Measurements from ENCODE around the gene MICAL2. TPM values are rescaled to one million over a fixed set of nuclear protein-coding genes. Genes with fewer than 3 reads are reported as not detected.

The MICAL2 gene
- total and polyA plus RNA-seq, 8 donors, result 4.8 to 38.8 (median 26.5) TPM

- no peaks in the 10 kb centered on the region for H3K36me3 ChIP-seq
Observed at GRCh38 chr11:12106501-12106900, 3.9 kb upstream of the MICAL2 start.

GRCh38 chr11:12108875-12109453 lies 1.4 kb upstream of the MICAL2 start:
- FAIRE-seq (no peak), DNase-seq (no peak), ATAC-seq (no peak)
- Histone ChIP-seq H3K36me3 (no peaks in the 10 kb centered on the region), H3K9me3 (no peaks in the 10 kb centered on the region), H3K27me3 (no peaks in the 10 kb centered on the region), H3K4me3 (no peak overlapping the region), H3K4me1 (no peaks in the 10 kb centered on the region), H3K27ac (no peak overlapping the region)
- intact Hi-C loops (cut with DNase I), result no loop called here
- TF ChIP-seq CTCF (IDR thresholded peaks at IDR 0.05), result no peak
- 89 to 94% methylated on average over 2 of the region's 2 CpGs for WGBS, 2 donors

More at GRCh38 chr11:12106501-12106900, 3.9 kb upstream of the MICAL2 start:
- H3K27ac ChIP-seq, result no peak overlapping the region
- no peaks in the 10 kb centered on the region for H3K9me3 ChIP-seq
- H3K4me3 ChIP-seq, result no peak overlapping the region
- DNase-seq (no peak), FAIRE-seq (no peak), ATAC-seq (no peak)
- 72 to 78% methylated on average over 5 of the region's 5 CpGs for WGBS, 2 donors
- no peak for TF ChIP-seq CTCF (IDR thresholded peaks at IDR 0.05)
- intact Hi-C loops (cut with DNase I), result no loop called here
- no peaks in the 10 kb centered on the region for H3K4me1 ChIP-seq
- no peaks in the 10 kb centered on the region for H3K27me3 ChIP-seq

GRCh38 chr11:12109591-12110196 lies 696 bp upstream of the MICAL2 start:
- Histone ChIP-seq H3K9me3 (no peaks in the 10 kb centered on the region), H3K4me1 (no peaks in the 10 kb centered on the region), H3K36me3 (no peaks in the 10 kb centered on the region), H3K27me3 (no peaks in the 10 kb centered on the region), H3K4me3 (peak overlapping the region; percentile 78 to 84 (median 81)), H3K27ac (peak overlapping the region in 1 of 4 donors; percentile 46)
- TF ChIP-seq CTCF (IDR thresholded peaks at IDR 0.05), result no peak
- DNase-seq (no peak), FAIRE-seq (no peak), ATAC-seq (no peak)
- intact Hi-C loops (cut with DNase I), result no loop called here
- 38 to 41% methylated on average over 7 of the region's 7 CpGs for WGBS, 2 donors

GRCh38 chr11:12110714-12111548 lies 541 bp downstream of the MICAL2 start:
- no peak for TF ChIP-seq CTCF (IDR thresholded peaks at IDR 0.05)
- Histone ChIP-seq H3K36me3 (no peaks in the 10 kb centered on the region), H3K27ac (peak overlapping the region; percentile 16 to 58 (median 48)), H3K4me3 (peak overlapping the region; percentile 78 to 84 (median 81)), H3K9me3 (no peaks in the 10 kb centered on the region), H3K27me3 (no peaks in the 10 kb centered on the region), H3K4me1 (no peaks in the 10 kb centered on the region)
- peak; percentile 31 to 76 (median 50) for DNase-seq
- ATAC-seq, result peak; percentile 48 to 62 (median 52)
- FAIRE-seq, result no peak
- intact Hi-C loops (cut with DNase I), result no loop called here
- 6 to 12% methylated on average over 54 to 67 of the region's 67 CpGs for WGBS, 2 donors
